Measurements from ENCODE around the gene TRIM65.

DNA sequence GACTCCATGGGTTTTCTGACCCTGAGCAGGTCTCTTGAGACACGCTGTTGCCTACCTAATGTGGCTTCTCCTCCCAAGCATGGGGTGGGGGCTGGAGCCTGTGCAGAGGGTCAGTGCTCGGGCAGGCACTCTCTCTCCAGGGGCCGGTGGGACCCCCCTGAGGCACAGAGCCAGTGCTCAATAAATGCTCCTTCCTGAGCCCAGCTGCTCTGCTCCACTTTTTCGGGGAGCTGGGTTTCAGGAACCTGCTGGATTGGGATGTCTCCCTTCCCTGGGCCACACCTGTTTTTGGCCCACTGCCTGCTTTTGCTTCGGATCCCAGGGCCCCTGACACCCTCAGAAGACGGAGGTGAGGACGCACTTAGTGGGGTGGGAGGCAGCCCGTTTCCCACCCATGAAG, 1.3 kb upstream of the TRIM65 start:
- TF ChIP-seq, protein P1, sequence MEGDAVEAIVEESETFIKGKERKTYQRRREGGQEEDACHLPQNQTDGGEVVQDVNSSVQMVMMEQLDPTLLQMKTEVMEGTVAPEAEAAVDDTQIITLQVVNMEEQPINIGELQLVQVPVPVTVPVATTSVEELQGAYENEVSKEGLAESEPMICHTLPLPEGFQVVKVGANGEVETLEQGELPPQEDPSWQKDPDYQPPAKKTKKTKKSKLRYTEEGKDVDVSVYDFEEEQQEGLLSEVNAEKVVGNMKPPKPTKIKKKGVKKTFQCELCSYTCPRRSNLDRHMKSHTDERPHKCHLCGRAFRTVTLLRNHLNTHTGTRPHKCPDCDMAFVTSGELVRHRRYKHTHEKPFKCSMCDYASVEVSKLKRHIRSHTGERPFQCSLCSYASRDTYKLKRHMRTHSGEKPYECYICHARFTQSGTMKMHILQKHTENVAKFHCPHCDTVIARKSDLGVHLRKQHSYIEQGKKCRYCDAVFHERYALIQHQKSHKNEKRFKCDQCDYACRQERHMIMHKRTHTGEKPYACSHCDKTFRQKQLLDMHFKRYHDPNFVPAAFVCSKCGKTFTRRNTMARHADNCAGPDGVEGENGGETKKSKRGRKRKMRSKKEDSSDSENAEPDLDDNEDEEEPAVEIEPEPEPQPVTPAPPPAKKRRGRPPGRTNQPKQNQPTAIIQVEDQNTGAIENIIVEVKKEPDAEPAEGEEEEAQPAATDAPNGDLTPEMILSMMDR (conservative IDR thresholded peaks at IDR 0.05; ENCODE audit: low read depth in 2 of 2), result no peak
- TF ChIP-seq CREB1 (CRISPR knock-in tag; IDR thresholded peaks at IDR 0.05; ENCODE audit: low read depth), result no peak
- no peak for TF ChIP-seq EZH2phosphoT487 (IDR thresholded peaks at IDR 0.05; ENCODE audit: unreplicated experiment)
- TF ChIP-seq POLR2AphosphoS5 (IDR thresholded peaks at IDR 0.05; ENCODE audit: low read depth), result no peak
- TF ChIP-seq, protein P2, sequence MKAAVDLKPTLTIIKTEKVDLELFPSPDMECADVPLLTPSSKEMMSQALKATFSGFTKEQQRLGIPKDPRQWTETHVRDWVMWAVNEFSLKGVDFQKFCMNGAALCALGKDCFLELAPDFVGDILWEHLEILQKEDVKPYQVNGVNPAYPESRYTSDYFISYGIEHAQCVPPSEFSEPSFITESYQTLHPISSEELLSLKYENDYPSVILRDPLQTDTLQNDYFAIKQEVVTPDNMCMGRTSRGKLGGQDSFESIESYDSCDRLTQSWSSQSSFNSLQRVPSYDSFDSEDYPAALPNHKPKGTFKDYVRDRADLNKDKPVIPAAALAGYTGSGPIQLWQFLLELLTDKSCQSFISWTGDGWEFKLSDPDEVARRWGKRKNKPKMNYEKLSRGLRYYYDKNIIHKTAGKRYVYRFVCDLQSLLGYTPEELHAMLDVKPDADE (IDR thresholded peaks at IDR 0.05), result no peak
- TF ChIP-seq ZNF114 (CRISPR knock-in tag; IDR thresholded peaks at IDR 0.05), result no peak
- TF ChIP-seq NANOG (IDR thresholded peaks at IDR 0.05; ENCODE audit: borderline replicate concordance), result no peak
- TF ChIP-seq EZH2 (IDR thresholded peaks at IDR 0.05; ENCODE audit: low read depth, unreplicated experiment), result no peak
- TF ChIP-seq, protein P3, sequence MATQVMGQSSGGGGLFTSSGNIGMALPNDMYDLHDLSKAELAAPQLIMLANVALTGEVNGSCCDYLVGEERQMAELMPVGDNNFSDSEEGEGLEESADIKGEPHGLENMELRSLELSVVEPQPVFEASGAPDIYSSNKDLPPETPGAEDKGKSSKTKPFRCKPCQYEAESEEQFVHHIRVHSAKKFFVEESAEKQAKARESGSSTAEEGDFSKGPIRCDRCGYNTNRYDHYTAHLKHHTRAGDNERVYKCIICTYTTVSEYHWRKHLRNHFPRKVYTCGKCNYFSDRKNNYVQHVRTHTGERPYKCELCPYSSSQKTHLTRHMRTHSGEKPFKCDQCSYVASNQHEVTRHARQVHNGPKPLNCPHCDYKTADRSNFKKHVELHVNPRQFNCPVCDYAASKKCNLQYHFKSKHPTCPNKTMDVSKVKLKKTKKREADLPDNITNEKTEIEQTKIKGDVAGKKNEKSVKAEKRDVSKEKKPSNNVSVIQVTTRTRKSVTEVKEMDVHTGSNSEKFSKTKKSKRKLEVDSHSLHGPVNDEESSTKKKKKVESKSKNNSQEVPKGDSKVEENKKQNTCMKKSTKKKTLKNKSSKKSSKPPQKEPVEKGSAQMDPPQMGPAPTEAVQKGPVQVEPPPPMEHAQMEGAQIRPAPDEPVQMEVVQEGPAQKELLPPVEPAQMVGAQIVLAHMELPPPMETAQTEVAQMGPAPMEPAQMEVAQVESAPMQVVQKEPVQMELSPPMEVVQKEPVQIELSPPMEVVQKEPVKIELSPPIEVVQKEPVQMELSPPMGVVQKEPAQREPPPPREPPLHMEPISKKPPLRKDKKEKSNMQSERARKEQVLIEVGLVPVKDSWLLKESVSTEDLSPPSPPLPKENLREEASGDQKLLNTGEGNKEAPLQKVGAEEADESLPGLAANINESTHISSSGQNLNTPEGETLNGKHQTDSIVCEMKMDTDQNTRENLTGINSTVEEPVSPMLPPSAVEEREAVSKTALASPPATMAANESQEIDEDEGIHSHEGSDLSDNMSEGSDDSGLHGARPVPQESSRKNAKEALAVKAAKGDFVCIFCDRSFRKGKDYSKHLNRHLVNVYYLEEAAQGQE (IDR thresholded peaks at IDR 0.05; ENCODE audit: unreplicated experiment), result no peak
- TF ChIP-seq JUNB (IDR thresholded peaks at IDR 0.05; ENCODE audit: unreplicated experiment), result no peak
- no peak for TF ChIP-seq STAT1 (IDR thresholded peaks at IDR 0.05; ENCODE audit: unreplicated experiment)
